ENCODE results near the gene PLEKHG4B.
"Not testable (repeated sequence)": the region's sequence is repeated elsewhere in the genome, so short reads cannot be mapped to it uniquely, and the experiment has no call there.

Gene PLEKHG4B

DNA sequence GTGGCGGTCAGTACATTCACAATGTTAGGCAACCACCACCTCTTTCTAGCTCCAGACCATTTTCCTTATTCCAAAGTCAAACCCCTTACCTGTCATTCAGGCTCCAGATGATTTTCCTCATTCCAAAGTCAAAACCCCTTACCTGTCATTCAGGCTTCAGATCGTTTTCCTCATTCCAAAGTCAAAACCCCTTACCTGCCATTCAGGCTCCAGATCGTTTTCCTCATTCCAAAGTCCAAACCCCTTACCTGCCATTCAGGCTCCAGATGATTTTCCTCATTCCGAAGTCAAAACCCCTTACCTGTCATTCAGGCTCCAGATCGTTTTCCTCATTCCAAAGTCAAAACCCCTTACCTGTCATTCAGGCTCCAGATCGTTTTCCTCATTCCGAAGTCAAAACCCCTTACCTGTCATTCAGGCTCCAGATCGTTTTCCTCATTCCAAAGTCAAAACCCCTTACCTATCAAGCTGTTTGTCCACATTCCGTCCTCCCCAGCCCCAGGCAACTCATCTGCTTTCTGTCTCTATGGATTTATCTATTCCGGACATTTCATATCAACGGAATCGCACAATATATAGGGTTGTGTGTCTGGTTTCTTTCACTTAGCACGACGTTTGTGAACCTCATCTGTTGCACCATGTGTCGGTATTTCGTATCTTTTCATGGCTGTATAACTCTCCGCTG is 5.2 kb downstream of the PLEKHG4B start:
- Histone ChIP-seq H3K4me3 (ENCODE audit: low read depth in 1 of 2, low read length in 2 of 2) (no peak overlapping the region), H3K9ac (ENCODE audit: low read depth in 1 of 2, low read length in 2 of 2) (no peak overlapping the region), H3K4me1 (ENCODE audit: control insufficient read depth in 1 of 2, insufficient read depth in 2 of 2, low read length in 2 of 2) (no peaks in the 10 kb centered on the region), H3K36me3 (ENCODE audit: control insufficient read depth in 1 of 2, insufficient read depth in 2 of 2, low read length in 2 of 2) (no peaks in the 10 kb centered on the region), H3K27me3 (ENCODE audit: control insufficient read depth in 1 of 2, insufficient read depth in 2 of 2, low read length in 2 of 2) (peaks cover 18 to 23% of the 10 kb centered on the region in 2 donors), H3K27ac (ENCODE audit: low read depth, low read length) (no peak overlapping the region), H3K9me3 (ENCODE audit: control insufficient read depth in 1 of 2, low read length in 2 of 2) (no peaks in the 10 kb centered on the region)

DNA sequence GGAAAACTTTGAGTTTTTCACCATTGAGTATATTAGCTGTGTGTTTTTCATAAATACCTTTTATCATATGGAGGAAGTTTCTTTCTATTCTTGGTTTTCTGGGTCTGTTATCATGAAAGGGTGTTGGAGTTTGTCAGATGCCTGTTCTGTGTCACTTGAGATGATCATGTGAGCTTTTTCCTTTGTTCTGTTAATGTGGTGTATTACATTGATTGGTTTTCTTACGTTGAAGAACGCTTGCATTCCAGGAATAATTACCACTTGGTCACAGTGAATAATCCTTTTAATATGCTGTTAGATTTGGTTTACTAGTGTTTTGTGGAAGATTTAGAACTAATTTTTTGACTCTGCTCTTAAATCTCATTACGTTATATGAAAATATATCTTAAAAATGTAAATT is 7.8 kb downstream of the PLEKHG4B start:
- Histone ChIP-seq H3K4me3 (ENCODE audit: low read depth in 1 of 2, low read length in 2 of 2) (no peak overlapping the region), H3K9me3 (ENCODE audit: control insufficient read depth in 1 of 2, low read length in 2 of 2) (no peaks in the 10 kb centered on the region), H3K27ac (ENCODE audit: low read depth, low read length) (no peak overlapping the region), H3K36me3 (ENCODE audit: control insufficient read depth in 1 of 2, insufficient read depth in 2 of 2, low read length in 2 of 2) (no peaks in the 10 kb centered on the region), H3K9ac (ENCODE audit: low read depth in 1 of 2, low read length in 2 of 2) (no peak overlapping the region), H3K27me3 (ENCODE audit: control insufficient read depth in 1 of 2, insufficient read depth in 2 of 2, low read length in 2 of 2) (peaks cover 6 to 8% of the 10 kb centered on the region in 2 donors), H3K4me1 (ENCODE audit: control insufficient read depth in 1 of 2, insufficient read depth in 2 of 2, low read length in 2 of 2) (no peaks in the 10 kb centered on the region)

DNA sequence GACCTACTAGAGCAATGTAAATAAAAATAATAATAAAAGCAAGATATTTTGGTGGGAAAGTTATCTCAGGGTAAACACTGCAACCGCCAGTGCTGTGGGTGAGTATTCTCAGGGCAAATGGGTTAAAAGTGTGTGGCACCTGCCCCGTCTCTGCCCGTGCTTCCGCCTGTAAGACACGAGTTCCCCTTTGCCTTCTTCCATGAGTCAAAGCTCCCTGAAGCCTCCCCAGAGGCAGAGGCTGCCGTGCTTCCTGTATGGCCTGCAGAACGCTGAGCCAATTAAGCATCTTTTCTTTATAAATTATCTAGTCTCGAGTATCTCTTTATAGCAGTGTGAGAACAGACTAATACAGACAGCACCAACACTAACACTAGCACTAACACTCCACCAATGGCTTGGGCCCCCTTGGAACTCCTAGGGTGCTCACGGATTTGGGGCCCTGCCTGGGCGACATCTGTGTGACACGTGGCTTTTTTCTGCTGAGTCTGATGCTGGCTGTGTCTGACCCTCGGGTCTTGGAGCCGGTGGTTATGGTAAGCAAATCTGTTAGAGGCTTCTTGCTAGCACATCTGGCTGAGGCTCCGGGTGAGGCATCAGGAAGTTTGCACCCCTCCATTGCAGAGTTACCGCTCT is 10.6 kb downstream of the PLEKHG4B start:
- no peaks in the 10 kb centered on the region for H3K36me3 ChIP-seq (ENCODE audit: control insufficient read depth in 1 of 2, insufficient read depth in 2 of 2, low read length in 2 of 2)
- no peak overlapping the region for H3K9ac ChIP-seq (ENCODE audit: low read depth in 1 of 2, low read length in 2 of 2)
- no peak overlapping the region for H3K27ac ChIP-seq (ENCODE audit: low read depth, low read length)
- peaks cover 3 to 6% of the 10 kb centered on the region in 2 donors for H3K27me3 ChIP-seq (ENCODE audit: control insufficient read depth in 1 of 2, insufficient read depth in 2 of 2, low read length in 2 of 2)
- no peaks in the 10 kb centered on the region for H3K4me1 ChIP-seq (ENCODE audit: control insufficient read depth in 1 of 2, insufficient read depth in 2 of 2, low read length in 2 of 2)
- no peak overlapping the region for H3K4me3 ChIP-seq (ENCODE audit: low read depth in 1 of 2, low read length in 2 of 2)
- no peaks in the 10 kb centered on the region for H3K9me3 ChIP-seq (ENCODE audit: control insufficient read depth in 1 of 2, low read length in 2 of 2)

DNA sequence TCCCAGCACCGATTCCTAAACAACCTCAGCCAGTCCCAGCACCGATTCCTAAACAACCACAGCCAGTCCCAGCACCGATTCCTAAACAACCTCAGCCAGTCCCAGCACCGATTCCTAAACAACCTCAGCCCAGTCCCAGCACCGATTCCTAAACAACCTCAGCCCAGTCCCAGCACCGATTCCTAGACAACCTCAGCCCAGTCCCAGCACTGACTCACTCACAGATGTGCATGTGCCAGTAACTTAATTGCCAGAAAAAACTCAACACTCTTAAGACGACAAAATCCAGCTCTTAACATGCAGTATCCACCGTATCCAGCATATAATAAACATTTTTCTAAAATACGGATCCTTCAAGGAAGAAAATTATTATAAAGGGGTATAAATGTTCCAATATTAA is 12.1 kb downstream of the PLEKHG4B start:
- not testable (repeated sequence) for H3K4me1 ChIP-seq (ENCODE audit: control insufficient read depth in 1 of 2, insufficient read depth in 2 of 2, low read length in 2 of 2); H3K36me3 ChIP-seq (ENCODE audit: control insufficient read depth in 1 of 2, insufficient read depth in 2 of 2, low read length in 2 of 2); H3K4me3 ChIP-seq (ENCODE audit: low read depth in 1 of 2, low read length in 2 of 2); H3K27ac ChIP-seq (ENCODE audit: low read depth, low read length); H3K27me3 ChIP-seq (ENCODE audit: control insufficient read depth in 1 of 2, insufficient read depth in 2 of 2, low read length in 2 of 2); H3K9me3 ChIP-seq (ENCODE audit: control insufficient read depth in 1 of 2, low read length in 2 of 2); H3K9ac ChIP-seq (ENCODE audit: low read depth in 1 of 2, low read length in 2 of 2)

DNA sequence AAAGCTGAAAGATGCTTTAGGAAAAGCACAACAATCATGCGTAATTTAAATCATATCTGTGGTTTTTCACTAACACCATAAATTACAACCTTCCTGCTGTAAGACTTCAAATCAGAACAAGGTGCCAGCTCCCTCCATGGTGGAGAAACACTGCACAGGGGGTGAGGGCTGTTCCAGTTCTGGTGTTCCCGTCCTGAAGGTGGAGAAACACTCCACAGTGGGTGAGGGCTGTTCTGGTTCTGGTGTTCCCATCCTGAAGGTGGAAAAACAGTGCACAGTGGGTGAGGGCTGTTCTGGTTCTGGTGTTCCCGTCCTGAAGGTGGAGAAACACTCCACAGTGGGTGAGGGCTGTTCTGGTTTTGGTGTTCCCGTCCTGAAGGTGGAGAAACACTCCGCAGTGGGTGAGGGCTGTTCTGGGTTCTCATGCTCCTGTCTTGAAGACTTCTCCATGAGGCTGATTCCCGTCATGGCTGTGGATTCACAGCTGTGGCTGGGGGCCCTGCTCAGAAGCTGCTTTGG is 12.9 kb downstream of the PLEKHG4B start:
- Histone ChIP-seq H3K9ac (ENCODE audit: low read depth in 1 of 2, low read length in 2 of 2) (no peak overlapping the region), H3K9me3 (ENCODE audit: control insufficient read depth in 1 of 2, low read length in 2 of 2) (no peaks in the 10 kb centered on the region), H3K27ac (ENCODE audit: low read depth, low read length) (no peak overlapping the region), H3K27me3 (ENCODE audit: control insufficient read depth in 1 of 2, insufficient read depth in 2 of 2, low read length in 2 of 2) (peaks cover under 1 to 6% of the 10 kb centered on the region in 2 donors), H3K4me1 (ENCODE audit: control insufficient read depth in 1 of 2, insufficient read depth in 2 of 2, low read length in 2 of 2) (peaks cover 0 to 3% of the 10 kb centered on the region in 2 donors), H3K36me3 (ENCODE audit: control insufficient read depth in 1 of 2, insufficient read depth in 2 of 2, low read length in 2 of 2) (no peaks in the 10 kb centered on the region), H3K4me3 (ENCODE audit: low read depth in 1 of 2, low read length in 2 of 2) (no peak overlapping the region)

- Histone ChIP-seq H3K4me3 (ENCODE audit: low read depth in 1 of 2, low read length in 2 of 2) (no peak overlapping the region), H3K4me1 (ENCODE audit: control insufficient read depth in 1 of 2, insufficient read depth in 2 of 2, low read length in 2 of 2) (peaks cover 0 to 4% of the 10 kb centered on the region in 2 donors), H3K9me3 (ENCODE audit: control insufficient read depth in 1 of 2, low read length in 2 of 2) (no peaks in the 10 kb centered on the region), H3K27me3 (ENCODE audit: control insufficient read depth in 1 of 2, insufficient read depth in 2 of 2, low read length in 2 of 2) (peaks cover 0 to 6% of the 10 kb centered on the region in 2 donors), H3K9ac (ENCODE audit: low read depth in 1 of 2, low read length in 2 of 2) (no peak overlapping the region), H3K36me3 (ENCODE audit: control insufficient read depth in 1 of 2, insufficient read depth in 2 of 2, low read length in 2 of 2) (no peaks in the 10 kb centered on the region), H3K27ac (ENCODE audit: low read depth, low read length) (no peak overlapping the region)
Observed at GRCh38 chr5:105504-106070, 13.6 kb downstream of the PLEKHG4B start.

GRCh38 chr5:106587-106986 is 14.6 kb downstream of the PLEKHG4B start:
- no peak overlapping the region for H3K9ac ChIP-seq (ENCODE audit: low read depth in 1 of 2, low read length in 2 of 2)

DNA sequence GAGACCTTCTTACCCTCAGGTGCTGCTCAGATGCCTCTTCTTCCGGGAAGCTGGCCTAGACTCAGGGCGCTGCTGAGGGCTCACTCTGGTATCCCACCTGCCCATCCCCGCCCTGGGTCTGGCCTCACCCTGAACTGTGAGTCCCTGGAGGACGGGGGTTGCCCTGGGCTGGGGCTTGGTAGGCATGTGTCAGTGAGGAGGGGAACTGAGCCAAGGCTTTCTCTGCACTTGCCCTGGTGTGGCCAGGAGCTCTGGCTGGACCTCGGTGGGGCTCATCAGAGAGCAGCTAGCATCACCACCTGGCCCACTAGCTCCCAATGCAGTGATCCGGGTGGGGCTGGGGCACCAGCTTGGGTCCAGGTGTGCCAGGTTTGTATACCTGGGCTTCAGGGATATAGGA is 15.6 kb downstream of the PLEKHG4B start:
- H3K27ac ChIP-seq (ENCODE audit: low read depth, low read length) = no peak overlapping the region
- H3K9ac ChIP-seq (ENCODE audit: low read depth in 1 of 2, low read length in 2 of 2) = no peak overlapping the region
- H3K27me3 ChIP-seq (ENCODE audit: control insufficient read depth in 1 of 2, insufficient read depth in 2 of 2, low read length in 2 of 2) = peaks cover 0 to 6% of the 10 kb centered on the region in 2 donors
- no peak overlapping the region for H3K4me3 ChIP-seq (ENCODE audit: low read depth in 1 of 2, low read length in 2 of 2)
- no peaks in the 10 kb centered on the region for H3K9me3 ChIP-seq (ENCODE audit: control insufficient read depth in 1 of 2, low read length in 2 of 2)
- peaks cover 0 to 4% of the 10 kb centered on the region in 2 donors for H3K4me1 ChIP-seq (ENCODE audit: control insufficient read depth in 1 of 2, insufficient read depth in 2 of 2, low read length in 2 of 2)
- no peaks in the 10 kb centered on the region for H3K36me3 ChIP-seq (ENCODE audit: control insufficient read depth in 1 of 2, insufficient read depth in 2 of 2, low read length in 2 of 2)

More at GRCh38 chr5:106587-106986, 14.6 kb downstream of the PLEKHG4B start:
- peaks cover 0 to 4% of the 10 kb centered on the region in 2 donors for H3K4me1 ChIP-seq (ENCODE audit: control insufficient read depth in 1 of 2, insufficient read depth in 2 of 2, low read length in 2 of 2)
- no peak overlapping the region for H3K27ac ChIP-seq (ENCODE audit: low read depth, low read length)
- H3K4me3 ChIP-seq (ENCODE audit: low read depth in 1 of 2, low read length in 2 of 2) = no peak overlapping the region
- H3K27me3 ChIP-seq (ENCODE audit: control insufficient read depth in 1 of 2, insufficient read depth in 2 of 2, low read length in 2 of 2) = peaks cover 0 to 6% of the 10 kb centered on the region in 2 donors
- H3K36me3 ChIP-seq (ENCODE audit: control insufficient read depth in 1 of 2, insufficient read depth in 2 of 2, low read length in 2 of 2) = no peaks in the 10 kb centered on the region
- no peaks in the 10 kb centered on the region for H3K9me3 ChIP-seq (ENCODE audit: control insufficient read depth in 1 of 2, low read length in 2 of 2)

GRCh38 chr5:109826-110225 is 17.9 kb downstream of the PLEKHG4B start:
- Histone ChIP-seq H3K9me3 (ENCODE audit: control insufficient read depth in 1 of 2, low read length in 2 of 2) (no peaks in the 10 kb centered on the region), H3K27me3 (ENCODE audit: control insufficient read depth in 1 of 2, insufficient read depth in 2 of 2, low read length in 2 of 2) (no peaks in the 10 kb centered on the region), H3K36me3 (ENCODE audit: control insufficient read depth in 1 of 2, insufficient read depth in 2 of 2, low read length in 2 of 2) (no peaks in the 10 kb centered on the region), H3K4me3 (ENCODE audit: low read depth in 1 of 2, low read length in 2 of 2) (no peak overlapping the region), H3K4me1 (ENCODE audit: control insufficient read depth in 1 of 2, insufficient read depth in 2 of 2, low read length in 2 of 2) (peaks cover 0 to 4% of the 10 kb centered on the region in 2 donors), H3K9ac (ENCODE audit: low read depth in 1 of 2, low read length in 2 of 2) (no peak overlapping the region), H3K27ac (ENCODE audit: low read depth, low read length) (no peak overlapping the region)

GRCh38 chr5:110270-110888 is 18.4 kb downstream of the PLEKHG4B start:
- Histone ChIP-seq H3K4me3 (ENCODE audit: low read depth in 1 of 2, low read length in 2 of 2) (no peak overlapping the region), H3K9ac (ENCODE audit: low read depth in 1 of 2, low read length in 2 of 2) (no peak overlapping the region), H3K27me3 (ENCODE audit: control insufficient read depth in 1 of 2, insufficient read depth in 2 of 2, low read length in 2 of 2) (no peaks in the 10 kb centered on the region), H3K4me1 (ENCODE audit: control insufficient read depth in 1 of 2, insufficient read depth in 2 of 2, low read length in 2 of 2) (peaks cover 0 to 4% of the 10 kb centered on the region in 2 donors), H3K27ac (ENCODE audit: low read depth, low read length) (no peak overlapping the region), H3K9me3 (ENCODE audit: control insufficient read depth in 1 of 2, low read length in 2 of 2) (no peaks in the 10 kb centered on the region), H3K36me3 (ENCODE audit: control insufficient read depth in 1 of 2, insufficient read depth in 2 of 2, low read length in 2 of 2) (no peaks in the 10 kb centered on the region)
